Left ventricle myocardium inferior (tissue), 1 donor: ENCODE measurements around the gene C1D. TPM values are rescaled to one million over a fixed set of nuclear protein-coding genes. Genes with fewer than 3 reads are reported as not detected.

Experiments used
- DNase-seq: peaks from one replicate; pipeline ENCODE4 v3.0.0-alpha.2; 2020
- H3K27ac ChIP-seq: fragments of 200-600 bp; replicated peaks from 2 replicates; pipeline ENCODE4 v1.8.0; 2021
- H3K27me3 ChIP-seq: fragments of 200-600 bp; 2 replicates; pipeline ENCODE4 v1.8.0; 2021; ENCODE audit warnings: low read depth
- H3K36me3 ChIP-seq: fragments of 200-600 bp; 2 replicates; pipeline ENCODE4 v1.8.0; 2021
- H3K4me1 ChIP-seq: fragments of 200-600 bp; 2 replicates; pipeline ENCODE4 v1.8.0; 2021
- H3K4me3 ChIP-seq: fragments of 200-600 bp; 2 replicates; pipeline ENCODE4 v1.8.0; 2021; ENCODE audit warnings: mild to moderate bottlenecking, moderate library complexity
- H3K9me3 ChIP-seq: fragments of 200-600 bp; replicated peaks from 2 replicates; pipeline ENCODE4 v1.8.0; 2021
- intact Hi-C: fragments of 100-400 bp; cut with micrococcal nuclease; formaldehyde crosslinking; loops from one replicate; pipeline ENCODE4 v1.11.0; 2022
- total RNA-seq: library from RNA; stranded (reverse); fragmentation: NEBNext Ultra II Directional; extraction: Animal tissue kit (Norgen Biotek cat#: 25700); gene quantifications from one replicate; pipeline ENCODE4 v1.2.1, GENCODE V29; 2021
- TF ChIP-seq, protein P1 (sequence below): fragments of 200-600 bp; IDR thresholded peaks from 2 replicates; pipeline ENCODE4 v1.8.0; 2021; ENCODE audit warnings: antibody characterized with exemption, mild to moderate bottlenecking, borderline replicate concordance
- donor health status: DM: no; HTN: yes; CAD: no; lungs with severe emphysema.

C1D gene
- total RNA-seq, 1 donor from 2014 or later = 19.5 TPM

DNA sequence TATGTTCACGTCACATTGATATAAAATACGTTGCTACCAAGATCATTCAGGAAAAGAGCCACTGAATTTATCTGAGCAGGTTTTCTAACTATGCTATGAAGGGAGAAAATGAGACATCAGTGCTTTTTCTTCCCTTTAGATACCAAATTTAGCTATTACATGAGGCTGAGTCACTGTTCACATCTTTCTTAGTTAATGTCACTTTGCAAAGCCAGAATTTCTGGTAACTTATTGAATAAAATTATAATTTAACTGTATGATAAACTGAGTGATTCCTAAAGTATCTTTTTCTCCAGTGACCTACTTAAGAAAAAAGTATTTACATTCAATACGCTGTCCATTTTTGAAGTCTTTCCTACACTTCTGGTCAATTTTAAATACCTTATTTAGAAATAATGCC is 22.7 kb downstream of the C1D start:
- no peaks in the 10 kb centered on the region for H3K9me3 ChIP-seq
- intact Hi-C loops = no loop called here
- DNase-seq = no peak
- no peak overlapping the region for H3K4me3 ChIP-seq
- no peaks in the 10 kb centered on the region for H3K4me1 ChIP-seq
- H3K27me3 ChIP-seq = no peaks in the 10 kb centered on the region
- TF ChIP-seq, protein P1, sequence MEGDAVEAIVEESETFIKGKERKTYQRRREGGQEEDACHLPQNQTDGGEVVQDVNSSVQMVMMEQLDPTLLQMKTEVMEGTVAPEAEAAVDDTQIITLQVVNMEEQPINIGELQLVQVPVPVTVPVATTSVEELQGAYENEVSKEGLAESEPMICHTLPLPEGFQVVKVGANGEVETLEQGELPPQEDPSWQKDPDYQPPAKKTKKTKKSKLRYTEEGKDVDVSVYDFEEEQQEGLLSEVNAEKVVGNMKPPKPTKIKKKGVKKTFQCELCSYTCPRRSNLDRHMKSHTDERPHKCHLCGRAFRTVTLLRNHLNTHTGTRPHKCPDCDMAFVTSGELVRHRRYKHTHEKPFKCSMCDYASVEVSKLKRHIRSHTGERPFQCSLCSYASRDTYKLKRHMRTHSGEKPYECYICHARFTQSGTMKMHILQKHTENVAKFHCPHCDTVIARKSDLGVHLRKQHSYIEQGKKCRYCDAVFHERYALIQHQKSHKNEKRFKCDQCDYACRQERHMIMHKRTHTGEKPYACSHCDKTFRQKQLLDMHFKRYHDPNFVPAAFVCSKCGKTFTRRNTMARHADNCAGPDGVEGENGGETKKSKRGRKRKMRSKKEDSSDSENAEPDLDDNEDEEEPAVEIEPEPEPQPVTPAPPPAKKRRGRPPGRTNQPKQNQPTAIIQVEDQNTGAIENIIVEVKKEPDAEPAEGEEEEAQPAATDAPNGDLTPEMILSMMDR = no peak
- no peak overlapping the region for H3K27ac ChIP-seq
- peaks cover 12% of the 10 kb centered on the region for H3K36me3 ChIP-seq

GRCh38 chr2:68039317-68039716 is 23.5 kb downstream of the C1D start:
- DNase-seq = no peak
- H3K9me3 ChIP-seq = no peaks in the 10 kb centered on the region
- peaks cover 7% of the 10 kb centered on the region for H3K36me3 ChIP-seq
- H3K4me3 ChIP-seq = no peak overlapping the region
- intact Hi-C loops = no loop called here
- H3K27me3 ChIP-seq = no peaks in the 10 kb centered on the region
- TF ChIP-seq, protein P1 = no peak
- no peaks in the 10 kb centered on the region for H3K4me1 ChIP-seq
- H3K27ac ChIP-seq = no peak overlapping the region

- Histone ChIP-seq H3K27me3 (no peaks in the 10 kb centered on the region), H3K4me1 (no peaks in the 10 kb centered on the region), H3K36me3 (no peaks in the 10 kb centered on the region), H3K27ac (no peak overlapping the region), H3K4me3 (no peak overlapping the region), H3K9me3 (no peaks in the 10 kb centered on the region)
- intact Hi-C loops = no loop called here
- TF ChIP-seq, protein P1 = no peak
- no peak for DNase-seq
These were observed 30.1 kb downstream of the C1D start for GRCh38 chr2:68032702-68033101.

GRCh38 chr2:68031542-68032160 is 31.2 kb downstream of the C1D start:
- TF ChIP-seq, protein P1 = peak; percentile 78

DNA sequence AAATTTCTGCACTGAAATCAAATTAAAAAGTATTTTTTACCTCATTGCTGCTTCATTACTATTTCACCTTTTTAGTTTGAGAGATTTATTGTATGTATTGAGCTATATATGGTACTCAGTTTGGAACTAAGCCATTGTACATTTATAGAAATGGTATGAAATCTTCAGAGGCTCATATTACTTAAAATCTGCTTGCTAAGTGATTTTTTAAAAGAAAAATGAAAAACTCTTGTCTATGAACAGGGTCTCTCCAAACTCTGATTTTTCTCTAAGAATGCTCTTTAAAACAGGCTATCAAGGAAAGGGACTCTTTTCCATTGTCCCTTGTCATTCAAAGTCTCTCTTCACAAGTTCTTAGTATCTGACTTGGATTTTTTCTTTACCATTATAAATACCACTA is 31.8 kb downstream of the C1D start:
- no peaks in the 10 kb centered on the region for H3K4me1 ChIP-seq
- TF ChIP-seq, protein P1 = no peak
- no peaks in the 10 kb centered on the region for H3K36me3 ChIP-seq
- no peaks in the 10 kb centered on the region for H3K9me3 ChIP-seq
- intact Hi-C loops = no loop called here
- DNase-seq = no peak
- no peak overlapping the region for H3K27ac ChIP-seq
- H3K27me3 ChIP-seq = no peaks in the 10 kb centered on the region
- H3K4me3 ChIP-seq = no peak overlapping the region

More at GRCh38 chr2:68031542-68032160, 31.2 kb downstream of the C1D start:
- no peaks in the 10 kb centered on the region for H3K4me1 ChIP-seq
- H3K4me3 ChIP-seq = no peak overlapping the region
- H3K36me3 ChIP-seq = no peaks in the 10 kb centered on the region
- H3K27me3 ChIP-seq = no peaks in the 10 kb centered on the region
- H3K27ac ChIP-seq = no peak overlapping the region
- no peaks in the 10 kb centered on the region for H3K9me3 ChIP-seq
- DNase-seq = no peak
- intact Hi-C loops = no loop called here
